AG10803 (cell line): ENCODE measurements around the gene OSER1.

Experiments
- DNase-seq: peaks from one replicate; pipeline ENCODE4 v3.0.0; 2010; ENCODE audit warnings: low read depth
- H3K4me3 ChIP-seq: 2 replicates; pipeline ENCODE4 v1.5.1; 2011; ENCODE audit warnings: mild to moderate bottlenecking, low read length, control low read depth
- CTCF ChIP-seq: conservative IDR thresholded peaks from 2 replicates; pipeline ENCODE4 v1.5.1; 2011; ENCODE audit warnings: mild to moderate bottlenecking, low read length, control low read depth, inconsistent platforms

The OSER1 gene

DNA sequence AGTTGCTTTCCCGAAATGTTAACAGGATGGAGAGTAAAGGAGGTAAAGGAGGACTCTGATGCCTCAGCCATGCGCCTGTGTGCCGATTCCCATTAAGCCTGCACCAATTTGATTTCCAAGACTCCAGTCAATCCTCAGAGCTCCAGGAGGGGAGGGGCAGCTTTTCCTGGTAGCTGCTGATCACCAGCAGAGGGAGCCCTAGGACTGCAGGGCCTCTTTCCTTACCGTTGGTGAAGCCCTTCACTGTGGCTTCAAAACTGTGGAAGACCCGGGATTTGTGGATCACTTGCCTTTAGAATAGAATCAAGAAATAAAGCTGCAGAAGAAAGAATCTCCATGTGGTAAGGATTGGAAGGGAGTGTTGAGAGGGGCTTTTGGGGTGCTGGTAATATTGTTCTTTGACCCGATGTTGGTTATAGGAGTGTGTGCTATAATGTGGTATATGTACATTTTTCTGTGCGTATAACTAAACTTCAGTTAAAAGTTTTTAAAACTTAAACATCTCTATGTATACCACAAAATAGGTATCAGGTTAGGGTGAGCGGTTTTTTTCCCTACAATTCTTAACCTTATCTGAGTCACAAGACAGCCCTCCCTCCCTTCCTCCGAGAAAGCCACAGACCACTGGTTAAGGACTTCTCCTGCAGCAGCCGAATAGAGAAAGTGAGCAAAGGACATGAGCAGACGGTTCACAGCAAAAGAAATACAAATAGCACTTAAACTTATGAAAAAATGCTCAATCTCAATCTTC lies 6.9 kb upstream of the OSER1 start:
- TF ChIP-seq CTCF, result peak; percentile 97
- DNase-seq, result peak; percentile 64
- no peak overlapping the region for H3K4me3 ChIP-seq

DNA sequence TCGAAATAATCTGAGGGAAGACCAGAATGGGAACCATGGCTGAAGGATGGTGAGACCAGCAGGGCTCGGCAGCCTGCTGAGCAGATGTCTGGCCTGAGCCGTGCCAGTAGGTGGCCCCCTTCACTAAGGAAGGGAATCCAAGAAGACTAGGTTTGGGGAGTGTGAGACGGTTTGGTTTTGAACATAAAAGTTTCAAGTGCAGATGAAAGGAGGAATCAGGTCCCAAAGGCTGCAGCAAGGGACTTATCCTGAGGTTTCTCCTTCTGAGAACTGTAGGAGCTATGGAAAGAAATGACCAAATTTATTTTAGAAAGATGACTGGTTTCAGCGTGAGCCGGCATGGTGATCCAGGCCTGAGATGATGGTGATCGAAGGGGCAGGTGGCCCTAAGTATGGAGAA lies 4.6 kb upstream of the OSER1 start:
- peak; percentile 82 for TF ChIP-seq CTCF
- no peak overlapping the region for H3K4me3 ChIP-seq
- peak; percentile 66 for DNase-seq

DNA sequence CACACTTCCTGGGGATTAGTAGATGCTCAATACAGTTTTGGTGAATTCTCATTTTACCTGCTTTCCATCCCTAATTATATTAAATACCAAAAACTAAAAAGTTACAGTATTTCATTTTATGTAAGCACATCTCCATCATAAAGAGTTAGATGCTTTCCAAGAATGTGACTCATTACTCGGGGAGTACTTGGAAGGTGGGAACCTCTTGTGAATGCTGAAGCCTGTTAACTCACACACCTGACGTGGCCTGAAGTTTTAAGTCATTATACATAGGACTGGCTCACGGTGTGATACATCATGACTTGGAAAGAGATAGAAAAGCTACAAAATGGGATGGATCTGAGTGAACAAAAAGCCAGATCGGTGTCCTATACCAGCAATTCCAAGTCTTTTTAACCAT lies 2.2 kb upstream of the OSER1 start:
- DNase-seq, result no peak
- H3K4me3 ChIP-seq, result no peak overlapping the region
- no peak for TF ChIP-seq CTCF

GRCh38 chr20:44211177-44212039 lies 837 bp upstream of the OSER1 start:
- peak; percentile 74 for DNase-seq
- TF ChIP-seq CTCF, result no peak
- peak overlapping the region; percentile 86 for H3K4me3 ChIP-seq

GRCh38 chr20:44209686-44210405 lies 725 bp downstream of the OSER1 start:
- DNase-seq, result peak; percentile 22
- peak overlapping the region; percentile 90 for H3K4me3 ChIP-seq
- no peak for TF ChIP-seq CTCF

DNA sequence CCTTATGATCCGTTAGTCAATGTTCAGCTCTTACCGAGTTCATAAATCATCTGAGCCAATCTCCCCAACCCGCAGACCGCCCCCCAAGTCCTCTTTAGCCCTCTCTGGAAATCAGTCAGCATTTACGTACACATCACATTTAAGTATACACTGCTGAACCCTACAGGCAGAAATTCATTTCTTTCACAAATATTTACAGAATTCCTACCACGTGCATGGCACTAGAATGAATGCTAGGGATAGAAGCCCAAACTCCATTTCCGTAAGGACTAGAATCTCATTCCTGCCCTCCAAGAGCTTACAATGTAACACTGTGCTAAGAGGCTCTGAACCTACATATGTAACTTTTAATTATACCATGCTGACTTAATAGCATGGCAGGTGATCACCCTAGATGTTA lies 1.8 kb downstream of the OSER1 start:
- peak; percentile 50 for DNase-seq
- TF ChIP-seq CTCF, result peak; percentile 28
- peak overlapping the region; percentile 90 for H3K4me3 ChIP-seq
